GM21737 (cell line): ENCODE data around the gene ETS1.

Source experiments
- ATAC-seq: cut with Tn5 transposase; IDR thresholded peaks from one replicate; pipeline ENCODE4 v1.9.1; 2021; ENCODE audit warnings: mild to moderate bottlenecking, moderate library complexity; ENCODE audit not compliant: unreplicated experiment

Gene ETS1

GRCh38 chr11:128520888-128521681 lies 66.3 kb downstream of the ETS1 start:
- ATAC-seq = no peak

- ATAC-seq = no peak
These were observed 67.0 kb downstream of the ETS1 start for GRCh38 chr11:128520206-128520887.

- ATAC-seq = no peak
These were observed 68.0 kb downstream of the ETS1 start for GRCh38 chr11:128519338-128519737.

- no peak for ATAC-seq
These were observed 68.7 kb downstream of the ETS1 start for GRCh38 chr11:128518493-128519207.

- no peak for ATAC-seq
These were observed 69.7 kb downstream of the ETS1 start for GRCh38 chr11:128517451-128518230.

- ATAC-seq = no peak
These were observed 70.5 kb downstream of the ETS1 start for GRCh38 chr11:128516886-128517285.

GRCh38 chr11:128515826-128516778 lies 71.3 kb downstream of the ETS1 start:
- ATAC-seq = no peak

GRCh38 chr11:128515086-128515485 lies 72.3 kb downstream of the ETS1 start:
- no peak for ATAC-seq

GRCh38 chr11:128513915-128514681 lies 73.3 kb downstream of the ETS1 start:
- ATAC-seq = no peak

GRCh38 chr11:128512474-128512996 lies 74.8 kb downstream of the ETS1 start:
- no peak for ATAC-seq

- ATAC-seq = no peak
These were observed 75.6 kb downstream of the ETS1 start for GRCh38 chr11:128511712-128512111.

GRCh38 chr11:128509621-128510389 lies 77.6 kb downstream of the ETS1 start:
- no peak for ATAC-seq

- no peak for ATAC-seq
These were observed 78.4 kb downstream of the ETS1 start for GRCh38 chr11:128508770-128509510.

GRCh38 chr11:128507936-128508335 lies 79.4 kb downstream of the ETS1 start:
- ATAC-seq = no peak

- ATAC-seq = no peak
These were observed 80.3 kb downstream of the ETS1 start for GRCh38 chr11:128506999-128507611.

GRCh38 chr11:128506356-128506755 lies 81.0 kb downstream of the ETS1 start:
- no peak for ATAC-seq
